K562 (cell line): ENCODE measurements around the gene EEF2. TPM values are rescaled to one million over a fixed set of nuclear protein-coding genes. Genes with fewer than 3 reads are reported as not detected.

Experiments
- ATF3 ChIP-seq, 2 experiments: fragments of 450-650 bp in 1 of 2; sonication (generic) in 1 of 2; formaldehyde crosslinking in 1 of 2; IDR thresholded peaks in 1 of 2; conservative IDR thresholded peaks in 1 of 2; 2 replicates each; pipeline versions ENCODE4 v1.6.1 to v1.8.1; 2016 to 2023; ENCODE audit warnings: mild to moderate bottlenecking in 2 of 2, moderate library complexity in 2 of 2, inconsistent platforms in 1 of 2, missing genetic modification reagents in 1 of 2
- CHD2 ChIP-seq: IDR thresholded peaks from 2 replicates; pipeline ENCODE4 v1.6.1; 2011; ENCODE audit warnings: low read depth, low read length
- CHD7 ChIP-seq: fragments of 200-600 bp; sonication (generic); IDR thresholded peaks from one replicate; pipeline ENCODE4 v1.6.1; 2012; ENCODE audit warnings: mild to moderate bottlenecking, low read depth, low read length, inconsistent platforms
- CREB1 ChIP-seq, 2 experiments: sonication (generic) in 1 of 2; formaldehyde crosslinking in 1 of 2; IDR thresholded peaks; 2 replicates each; pipeline versions ENCODE4 v1.6.1 to v1.8.0; 2012 to 2022; ENCODE audit warnings: inconsistent platforms in 1 of 2, mild to moderate bottlenecking in 1 of 2, missing genetic modification reagents in 1 of 2, moderate library complexity in 1 of 2
- EGR1 ChIP-seq: fragments of 450-650 bp; conservative IDR thresholded peaks from 2 replicates; pipeline ENCODE4 v1.6.1; 2017; ENCODE audit warnings: mild to moderate bottlenecking
- ESRRB ChIP-seq: fragments of 250-450 bp; sonication (Bioruptor Pico); IDR thresholded peaks from 2 replicates; pipeline ENCODE4 v1.5.0; 2020; ENCODE audit warnings: mild to moderate bottlenecking, moderate library complexity, borderline replicate concordance
- HBP1 ChIP-seq: fragments of 450-650 bp; formaldehyde crosslinking; IDR thresholded peaks from 2 replicates; pipeline ENCODE4 v1.4.0; 2022; ENCODE audit warnings: missing genetic modification characterization
- MAFK ChIP-seq: IDR thresholded peaks from 2 replicates; pipeline ENCODE4 v1.6.1; 2011; ENCODE audit warnings: low read length, improper control_type of control experiment
- MAX ChIP-seq: sonication (generic); formaldehyde crosslinking; IDR thresholded peaks from 2 replicates; pipeline ENCODE4 v1.9.0; 2022; ENCODE audit warnings: mild to moderate bottlenecking, missing genetic modification reagents
- TFAP4 ChIP-seq: sonication (generic); formaldehyde crosslinking; IDR thresholded peaks from 2 replicates; pipeline ENCODE4 v1.8.0; 2022; ENCODE audit warnings: missing genetic modification reagents, mild to moderate bottlenecking, moderate library complexity, borderline replicate concordance
- ZNF764 ChIP-seq: fragments of 250-450 bp; sonication (Bioruptor Pico); IDR thresholded peaks from 2 replicates; pipeline ENCODE4 v1.4.0; 2020; ENCODE audit warnings: low read depth, mild to moderate bottlenecking, moderate library complexity
- polyA plus RNA-seq, 8 experiments: library from polyadenylated mRNA; depleted of rRNA in 4 of 8; stranded (reverse) in 5 of 8; unstranded in 3 of 8; fragments of >200 nt; fragmentation: Nextera tagmentation in 2 of 8; fragmentation: Illumina TruSeq in 1 of 8; extraction: Ambion mirVana in 2 of 8; extraction: Trizol in 1 of 8; gene quantifications; 2 replicates each; pipeline versions ENCODE4 v1.2.1 to v1.2.3, GENCODE V29; 2011 to 2014; ENCODE audit warnings: inconsistent platforms in 1 of 8, missing spikeins in 1 of 8
- total RNA-seq, 7 experiments: library from RNA; depleted of rRNA in 6 of 7; stranded (reverse); fragments of >200 nt in 6 of 7; fragmentation: Illumina TruSeq in 2 of 7; extraction: Trizol in 2 of 7; gene quantifications; 2 replicates each; pipeline versions ENCODE4 v1.2.1 to v1.2.3, GENCODE V29; 2011 to 2021; ENCODE audit warnings: low replicate concordance in 1 of 7

Gene EEF2
- total and polyA plus RNA-seq, 9 of the 15 experiments (the other 6 are each of a cell fraction or from before 2014, with no cell fraction given), result 372 to 3,003 (median 1,453) TPM

- TF ChIP-seq HBP1 (CRISPR knock-in tag), result no peak
- peak; percentile 89 for TF ChIP-seq MAX (CRISPR knock-in tag)
- no peak for TF ChIP-seq ZNF764
- peak; percentile 14 for TF ChIP-seq CHD7
- TF ChIP-seq CREB1 (IDR thresholded peaks at IDR 0.05), result no peak
- no peak for TF ChIP-seq CREB1 (CRISPR knock-in tag; IDR thresholded peaks at IDR 0.05)
- no peak for TF ChIP-seq EGR1
- peak; percentile 47; the same call in 1 of the 2 replicates for TF ChIP-seq TFAP4 (CRISPR knock-in tag)
- TF ChIP-seq CHD2, result no peak
- no peak for TF ChIP-seq MAFK
- TF ChIP-seq ESRRB (CRISPR knock-in tag), result no peak
- TF ChIP-seq ATF3 (IDR thresholded peaks at IDR 0.05), result peak; percentile 77
- no peak for TF ChIP-seq ATF3 (CRISPR knock-in tag; conservative IDR thresholded peaks at IDR 0.05)
Observed at GRCh38 chr19:3983936-3984583, 1.2 kb downstream of the EEF2 start (continued).
